Endothelial cell of umbilical vein (primary cell): Measurements from ENCODE around the gene STMN1. TPM values are rescaled to one million over a fixed set of nuclear protein-coding genes. Genes with fewer than 3 reads are reported as not detected.

Experiments used
- BruUV-seq: library from RNA; stranded (reverse); fragments of 400-500 nt; replicated peaks from 2 replicates; lab custom pipeline; 2021; lab: Mats Ljungman, UMichigan
- CTCF ChIA-PET: fragments of 300-600, 350-600 bp; sonication (Branson Sonifier 250); formaldehyde crosslinking; loops from one replicate; lab custom pipeline; 2021; ENCODE audit warnings: antibody characterized with exemption, inconsistent platforms; lab: Charles Lee
- POLR2A ChIA-PET: fragments of 300-600, 350-600 bp; sonication (Branson Sonifier 250); formaldehyde crosslinking; loops from one replicate; lab custom pipeline; 2021; ENCODE audit warnings: antibody characterized with exemption, inconsistent platforms; lab: Charles Lee
- DNase-seq: peaks from one replicate; pipeline ENCODE4 v3.0.0-alpha.2; 2011; ENCODE audit warnings: low read depth, low spot score
- FAIRE-seq: peaks from 2 replicates; lab custom pipeline; 2011; peaks lifted over from hg19 to GRCh38; lab: Jason Lieb, UNC
- H2AFZ ChIP-seq: 2 replicates; pipeline ENCODE4 v1.6.0; 2012; ENCODE audit warnings: low read depth, low read length, control low read depth, inconsistent platforms
- H3K27ac ChIP-seq: 2 replicates; pipeline ENCODE4 v1.5.1; 2011; ENCODE audit warnings: low read depth, mild to moderate bottlenecking, control low read depth, low read length, moderate library complexity; ENCODE audit not compliant: insufficient read depth
- H3K27me3 ChIP-seq, 2 experiments: 2 replicates each; pipeline versions ENCODE4 v1.6.0 to v1.6.1; 2011; ENCODE audit warnings: low read length in 2 of 2, mixed read lengths in 1 of 2; ENCODE audit not compliant: control insufficient read depth in 2 of 2, insufficient read depth in 2 of 2
- H3K36me3 ChIP-seq, 2 experiments: 2 replicates in 1 of 2; 3 replicates in 1 of 2; pipeline ENCODE4 v1.5.1; 2011; ENCODE audit warnings: low read length in 2 of 2, mild to moderate bottlenecking in 1 of 2, moderate library complexity in 1 of 2; ENCODE audit not compliant: control insufficient read depth in 2 of 2, insufficient read depth in 2 of 2; ENCODE audit errors: extremely low read depth in 1 of 2
- H3K4me1 ChIP-seq: 3 replicates; pipeline ENCODE4 v1.5.1; 2011; ENCODE audit warnings: mild to moderate bottlenecking, low read length; ENCODE audit not compliant: control insufficient read depth, insufficient read depth; ENCODE audit errors: extremely low read depth
- H3K4me2 ChIP-seq: 2 replicates; pipeline ENCODE4 v1.6.1; 2011; ENCODE audit warnings: low read length, control low read depth, mixed read lengths; ENCODE audit not compliant: insufficient read depth
- H3K4me3 ChIP-seq, 3 experiments: fragments of 200-600 bp in 1 of 3; sonication (generic), shearing (Covaris generic) in 1 of 3; replicated peaks in 1 of 3; 2 replicates each; pipeline ENCODE4 v1.5.1; 2011 to 2016; ENCODE audit warnings: control low read depth in 3 of 3, low read length in 3 of 3, mild to moderate bottlenecking in 2 of 3, inconsistent platforms in 1 of 3, low read depth in 1 of 3, moderate library complexity in 1 of 3; ENCODE audit not compliant: insufficient read depth in 1 of 3
- H3K79me2 ChIP-seq: 2 replicates; pipeline ENCODE4 v1.6.0; 2012; ENCODE audit warnings: low read length, inconsistent platforms; ENCODE audit not compliant: control insufficient read depth, insufficient read depth
- H3K9ac ChIP-seq: replicated peaks from 2 replicates; pipeline ENCODE3; 2011; ENCODE audit warnings: low read length, control low read depth; ENCODE audit not compliant: insufficient read depth; ENCODE audit errors: extremely low read depth
- H3K9me1 ChIP-seq: replicated peaks from 3 replicates; pipeline ENCODE4 v1.6.0; 2011; ENCODE audit warnings: mild to moderate bottlenecking, low read length; ENCODE audit not compliant: control insufficient read depth, insufficient read depth; ENCODE audit errors: extremely low read depth
- H3K9me3 ChIP-seq: replicated peaks from 2 replicates; pipeline ENCODE4 v1.5.1; 2012; ENCODE audit warnings: low read length, inconsistent platforms; ENCODE audit not compliant: control insufficient read depth, insufficient read depth
- H4K20me1 ChIP-seq: replicated peaks from 2 replicates; pipeline ENCODE3; 2011; ENCODE audit warnings: mild to moderate bottlenecking, low read length; ENCODE audit not compliant: control insufficient read depth, insufficient read depth; ENCODE audit errors: extremely low read depth
- EZH2 ChIP-seq: IDR thresholded peaks from 2 replicates; pipeline ENCODE4 v1.6.1; 2012; ENCODE audit warnings: borderline replicate concordance, low read depth, mild to moderate bottlenecking, moderate library complexity, low read length, inconsistent platforms; ENCODE audit not compliant: severe bottlenecking
- FOS ChIP-seq: IDR thresholded peaks from 2 replicates; pipeline ENCODE4 v1.6.1; 2011; ENCODE audit warnings: mild to moderate bottlenecking, low read length, moderate library complexity, borderline replicate concordance; ENCODE audit not compliant: insufficient read depth
- GATA2 ChIP-seq: IDR thresholded peaks from 2 replicates; pipeline ENCODE4 v1.7.0; 2011; ENCODE audit warnings: low read depth, mild to moderate bottlenecking, moderate library complexity, mixed read lengths, low read length; ENCODE audit not compliant: insufficient read length, insufficient read depth
- JUN ChIP-seq: IDR thresholded peaks from 2 replicates; pipeline ENCODE4 v1.6.1; 2011; ENCODE audit warnings: borderline replicate concordance, low read depth; ENCODE audit not compliant: insufficient read length, insufficient read depth
- dilution Hi-C: fragments of 300-500 bp; cut with MboI; formaldehyde crosslinking; loops from one replicate; pipeline ENCODE4 v1.15.0; 2019; ENCODE audit warnings: low sequenced_read_pairs; ENCODE audit not compliant: extremely low pct_ligation_motif_present
- intact Hi-C: fragments of 100-400 bp; cut with micrococcal nuclease; formaldehyde crosslinking; loops from one replicate; pipeline ENCODE4 v1.10.0; 2022
- polyA plus RNA-seq, 4 experiments: library from polyadenylated mRNA; depleted of rRNA in 3 of 4; stranded (reverse) in 3 of 4; unstranded in 1 of 4; fragments of >200 nt; gene quantifications; 2 replicates each; pipeline versions ENCODE4 v1.2.1 to v1.2.3, GENCODE V29; 2011 to 2012; ENCODE audit warnings: missing spikeins in 1 of 4
- total RNA-seq: library from RNA; stranded (reverse); gene quantifications from 2 replicates; pipeline ENCODE4 v1.2.3, GENCODE V29; 2021
- TF ChIP-seq, protein P1 (sequence below): IDR thresholded peaks from 2 replicates; pipeline ENCODE4 v1.6.1; 2011; ENCODE audit not compliant: insufficient read depth, insufficient read length

The STMN1 gene
- total and polyA plus RNA-seq, 2 donors (not counting 3 experiments of a cell fraction or from before 2014, with no cell fraction given), result 102 to 503 TPM

DNA sequence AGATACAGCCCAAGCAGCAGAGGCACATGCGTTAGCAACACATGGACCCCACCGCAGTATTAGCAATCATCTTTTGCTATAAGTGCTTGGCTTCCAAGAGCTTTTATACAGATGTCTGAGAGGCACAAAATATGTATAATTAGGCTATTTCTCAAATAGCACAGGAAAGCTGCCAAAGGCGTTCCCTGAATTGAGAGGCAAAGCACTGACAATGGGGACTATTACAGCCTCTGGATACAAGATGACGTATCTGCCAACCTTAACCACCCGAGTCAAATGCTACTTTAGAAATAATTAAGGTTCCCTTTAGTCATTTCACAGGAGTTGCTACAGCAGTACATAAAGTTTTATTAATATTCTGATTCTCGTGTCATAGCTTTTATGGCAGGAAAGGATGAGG, 6.4 kb downstream of the STMN1 start:
- H3K4me2 ChIP-seq, result no peak overlapping the region
- no peak for DNase-seq
- TF ChIP-seq EZH2 (no peak), JUN (no peak), FOS (no peak), GATA2 (no peak)
- TF ChIP-seq, protein P1, sequence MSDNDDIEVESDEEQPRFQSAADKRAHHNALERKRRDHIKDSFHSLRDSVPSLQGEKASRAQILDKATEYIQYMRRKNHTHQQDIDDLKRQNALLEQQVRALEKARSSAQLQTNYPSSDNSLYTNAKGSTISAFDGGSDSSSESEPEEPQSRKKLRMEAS, result no peak
- H4K20me1 ChIP-seq, result no peaks in the 10 kb centered on the region
- peaks cover 30 to 39% of the 10 kb centered on the region in 2 experiments for H3K36me3 ChIP-seq
- no peak overlapping the region for H2AFZ ChIP-seq
- H3K9ac ChIP-seq, result no peak overlapping the region
- H3K27ac ChIP-seq, result no peak overlapping the region
- H3K79me2 ChIP-seq, result peaks cover 43% of the 10 kb centered on the region
- H3K9me1 ChIP-seq, result no peaks in the 10 kb centered on the region
- dilution Hi-C loops, result loop anchor here (25.0 kb wide), 1 partner anchor 88 kb away; the partner anchor contains the start of gene PAFAH2
- POLR2A ChIA-PET, result no interaction called here
- H3K4me3 ChIP-seq, result no peak overlapping the region
- no peak for FAIRE-seq
- peaks cover 29% of the 10 kb centered on the region for H3K4me1 ChIP-seq
- no peaks in the 10 kb centered on the region for H3K9me3 ChIP-seq
- CTCF ChIA-PET, result interaction anchor here (0.5 to 15.3 kb wide), 2 partner anchors 98 to 494 kb away, joined by 3 to 404 read pairs; partner anchors contain the start of gene PAFAH2
- H3K27me3 ChIP-seq, result no peaks in the 10 kb centered on the region
- no TSS peak for BruUV-seq
- intact Hi-C loops, result loop anchor here (10.0 kb wide), 1 partner anchor 255 kb away; the partner anchor contains the start of gene FAM110D
